GM18507 (cell line): Measurements from ENCODE around the gene BTBD9.
"Not testable (repeated sequence)": the region's sequence is repeated elsewhere in the genome, so short reads cannot be mapped to it uniquely, and the experiment has no call there.

ENCODE experiments used
- DNase-seq: peaks from one replicate; pipeline ENCODE4 v3.0.0; 2011; ENCODE audit warnings: low read depth; ENCODE audit not compliant: insufficient read length; ENCODE audit errors: extremely low spot score
- FAIRE-seq: peaks from 2 replicates; lab custom pipeline; 2011; peaks lifted over from hg19 to GRCh38; lab: Jason Lieb, UNC

The BTBD9 gene

GRCh38 chr6:38370653-38371601, 268.8 kb downstream of the BTBD9 start:
- DNase-seq (no peak), FAIRE-seq (no peak)

DNA sequence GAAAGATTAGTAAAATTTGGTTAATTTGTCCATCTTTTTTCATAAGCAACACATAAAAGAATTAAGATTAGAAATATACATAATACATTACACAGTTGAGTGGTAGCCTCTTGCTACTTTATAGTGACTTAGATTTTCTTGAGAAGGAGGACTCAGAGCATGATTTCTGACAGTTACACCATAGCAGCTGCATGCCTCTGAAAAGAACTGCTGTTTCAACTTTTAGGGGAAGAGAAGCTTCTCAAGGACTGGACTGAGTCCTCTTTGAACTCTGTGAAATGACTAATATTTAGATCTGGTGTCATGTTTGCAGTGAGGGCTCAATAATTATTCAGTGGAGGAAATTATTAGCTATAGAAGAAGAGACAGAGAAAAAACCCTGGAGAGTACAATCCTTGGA, 272.5 kb downstream of the BTBD9 start:
- no peak for FAIRE-seq
- DNase-seq = no peak

DNA sequence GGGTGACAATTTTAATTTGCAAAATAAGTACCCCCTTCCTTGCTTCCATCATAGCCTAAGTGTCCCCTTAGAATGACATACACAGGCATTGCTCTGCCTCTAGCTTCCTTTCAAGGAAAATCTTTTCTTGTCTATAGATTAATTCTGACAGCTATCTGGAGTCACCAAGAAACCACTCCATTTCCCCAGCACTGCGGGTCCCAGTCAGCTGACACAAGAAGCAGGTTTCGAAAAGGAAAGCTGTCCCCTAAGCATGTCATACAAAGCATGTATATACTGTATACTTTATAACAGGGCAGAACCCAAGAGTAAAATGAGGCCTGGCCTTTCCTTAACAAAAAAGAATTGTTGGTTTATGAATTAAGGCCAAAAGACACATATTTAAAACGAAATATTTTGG, 273.5 kb downstream of the BTBD9 start:
- FAIRE-seq = no peak
- DNase-seq = no peak

- no peak for FAIRE-seq
These were observed 275.0 kb downstream of the BTBD9 start for GRCh38 chr6:38364775-38365174.

GRCh38 chr6:38364127-38364526, 275.6 kb downstream of the BTBD9 start:
- DNase-seq (no peak), FAIRE-seq (no peak)

More at GRCh38 chr6:38364775-38365174, 275.0 kb downstream of the BTBD9 start:
- DNase-seq = no peak

DNA sequence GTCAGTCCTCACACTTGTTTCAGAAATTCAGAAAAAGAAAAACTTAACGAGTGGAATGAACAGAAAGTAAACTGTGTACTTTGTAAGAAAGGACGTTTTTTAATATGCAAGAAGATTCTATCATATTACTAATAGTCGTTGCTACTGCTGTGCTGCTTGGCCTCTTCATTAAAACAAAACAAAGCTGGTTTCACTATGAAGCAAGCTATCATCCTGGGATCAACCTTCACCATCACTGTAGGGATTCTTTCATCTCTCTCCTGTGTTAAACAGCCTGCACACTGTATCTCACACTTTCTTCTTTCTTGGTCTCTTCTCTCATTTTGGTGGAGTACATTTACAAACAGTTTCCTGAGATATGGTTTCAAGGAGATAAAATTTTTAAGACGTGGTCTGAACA, 284.2 kb downstream of the BTBD9 start:
- no peak for FAIRE-seq

DNA sequence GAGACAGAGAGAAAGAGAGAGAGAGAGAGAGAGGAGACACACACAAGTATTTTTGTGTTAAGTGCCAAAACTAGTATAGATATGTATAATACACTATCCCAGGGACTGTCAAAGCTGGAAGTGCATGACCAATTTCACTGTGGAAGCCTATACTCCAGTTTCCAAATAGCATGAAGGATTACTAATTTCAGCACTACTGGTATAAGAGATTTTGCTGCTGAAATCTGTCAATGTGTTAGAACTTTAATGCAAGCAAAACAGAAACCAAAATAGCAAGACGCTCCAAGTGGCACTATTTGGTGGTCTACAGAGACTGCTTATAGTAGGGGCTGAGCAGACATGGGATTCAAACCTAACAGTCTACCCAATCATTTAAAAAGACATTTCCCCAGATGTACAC, 284.8 kb downstream of the BTBD9 start:
- FAIRE-seq (peak; percentile 29), DNase-seq (no peak)

More for the DNA sequence above, 284.2 kb downstream of the BTBD9 start:
- no peak for DNase-seq

DNA sequence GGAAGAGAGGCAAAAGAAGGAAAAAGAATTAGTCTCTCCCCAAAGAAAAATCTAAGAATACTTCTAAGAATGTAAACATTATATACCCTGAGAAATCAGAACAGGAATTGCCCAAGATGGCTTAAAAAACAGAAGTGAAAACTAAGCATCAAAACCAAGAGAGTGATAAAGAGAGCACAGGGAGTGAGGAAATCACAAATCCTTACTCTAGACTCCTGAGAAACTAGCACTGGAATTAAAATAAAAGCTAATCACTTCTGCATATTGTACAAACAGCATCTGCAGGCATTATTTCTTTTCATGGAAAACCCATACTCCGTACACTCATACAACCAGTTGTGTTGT, 285.7 kb downstream of the BTBD9 start:
- peak; percentile 46 for FAIRE-seq

GRCh38 chr6:38353310-38354036, 286.3 kb downstream of the BTBD9 start:
- FAIRE-seq (no peak), DNase-seq (no peak)

More for the DNA sequence above, 285.7 kb downstream of the BTBD9 start:
- DNase-seq = no peak

GRCh38 chr6:38352636-38353035, 287.1 kb downstream of the BTBD9 start:
- DNase-seq (no peak), FAIRE-seq (no peak)

DNA sequence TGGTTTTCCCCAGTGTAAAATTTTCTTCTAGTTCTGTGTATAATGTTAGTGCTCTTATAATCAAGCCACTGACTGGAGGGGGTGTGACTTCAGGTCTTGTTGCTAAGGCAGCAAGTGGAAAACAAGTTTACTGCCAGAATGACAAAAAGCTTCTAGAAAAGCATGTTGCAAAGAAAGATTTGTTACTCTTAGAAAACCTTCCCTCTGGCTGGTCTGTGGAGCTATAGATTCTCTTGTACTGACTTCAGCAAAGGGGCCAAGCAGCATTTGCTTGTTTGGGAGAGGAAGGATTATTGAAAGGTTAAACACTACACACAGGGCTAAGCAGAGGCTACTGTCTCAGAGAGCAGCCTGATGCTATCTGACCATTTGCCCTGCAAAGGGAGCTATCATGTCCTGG, 288.8 kb downstream of the BTBD9 start:
- DNase-seq = no peak
- FAIRE-seq = no peak

DNA sequence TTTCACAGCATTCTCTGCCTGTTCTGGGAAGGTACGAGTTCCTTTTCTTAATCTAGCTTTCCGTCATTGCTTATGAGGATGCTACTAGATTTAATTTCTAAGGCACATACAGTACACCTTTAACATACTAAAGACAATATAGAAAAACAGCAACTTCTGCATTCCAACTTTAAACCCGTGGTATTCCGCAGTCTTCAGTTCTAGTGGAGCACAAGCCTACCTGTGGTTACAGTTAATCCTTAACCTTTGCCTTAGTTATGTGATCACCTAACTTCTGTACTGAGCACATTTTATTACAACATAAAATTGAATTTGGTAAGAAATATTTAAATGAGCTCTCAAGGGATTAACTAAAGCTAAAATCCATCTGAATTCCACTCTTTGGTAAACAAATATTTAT, 289.5 kb downstream of the BTBD9 start:
- FAIRE-seq (no peak), DNase-seq (no peak)

GRCh38 chr6:38349795-38350194, 289.9 kb downstream of the BTBD9 start:
- DNase-seq (no peak), FAIRE-seq (no peak)

DNA sequence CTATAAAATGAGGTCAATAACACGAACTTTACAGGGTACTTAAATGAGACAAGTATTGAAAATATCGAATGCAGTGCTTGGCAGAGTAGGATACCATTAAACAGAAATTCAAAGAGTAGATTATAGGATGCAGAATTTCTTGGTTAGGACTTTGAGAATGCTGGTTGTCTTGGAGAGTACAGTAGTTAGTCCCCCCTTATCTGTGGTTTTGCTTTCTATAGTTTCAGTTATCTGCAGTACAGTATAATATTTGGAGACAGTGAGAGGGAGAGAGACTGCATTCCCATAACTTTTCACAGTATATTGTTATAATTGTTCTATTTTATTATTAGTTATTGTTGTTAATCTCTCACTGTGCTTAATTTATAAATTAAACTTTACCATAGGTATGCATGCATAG, 290.5 kb downstream of the BTBD9 start:
- no peak for FAIRE-seq
- no peak for DNase-seq

DNA sequence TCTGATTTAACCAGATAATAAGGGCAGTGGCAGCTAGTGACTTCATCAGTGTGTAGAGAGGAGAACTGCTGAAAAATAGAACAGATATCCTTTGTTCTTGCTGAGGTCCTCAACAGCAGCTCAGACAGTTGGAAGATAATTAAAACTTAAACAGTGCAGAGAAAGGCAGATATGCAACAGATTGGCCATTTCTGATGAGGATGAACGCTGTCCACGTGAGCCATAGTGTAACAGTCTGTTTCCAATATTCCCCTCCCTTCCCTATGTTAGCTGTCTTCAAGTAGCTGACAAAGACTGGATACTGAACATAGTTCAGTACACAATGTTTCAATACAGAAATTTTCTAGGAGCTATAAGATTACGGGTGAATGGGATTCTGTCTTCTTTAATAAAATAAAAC, 291.4 kb downstream of the BTBD9 start:
- no peak for FAIRE-seq
- no peak for DNase-seq

GRCh38 chr6:38347829-38348228, 291.9 kb downstream of the BTBD9 start:
- FAIRE-seq, DNase-seq: not testable (repeated sequence)

GRCh38 chr6:38346291-38347079, 293.2 kb downstream of the BTBD9 start:
- FAIRE-seq = no peak
- DNase-seq = no peak

DNA sequence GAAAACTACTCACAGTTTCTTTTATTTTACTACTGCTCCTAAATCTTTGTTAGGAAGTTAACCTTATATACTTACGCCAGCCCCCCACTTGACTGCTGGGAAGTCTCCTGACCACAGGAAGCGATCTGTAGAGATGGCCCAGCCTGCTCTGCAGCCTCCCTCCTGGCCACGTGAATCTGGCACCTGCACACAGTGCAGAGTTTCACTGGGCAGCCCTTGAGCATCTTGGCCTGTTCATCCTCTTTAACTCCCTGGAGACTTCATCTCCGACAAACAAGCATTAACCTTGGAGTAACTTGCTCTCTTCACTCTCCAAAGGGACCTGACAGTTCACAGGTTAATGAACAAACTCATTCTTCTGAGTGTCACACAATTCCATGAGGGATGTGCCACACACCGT, 294.1 kb downstream of the BTBD9 start:
- no peak for FAIRE-seq
- no peak for DNase-seq

DNA sequence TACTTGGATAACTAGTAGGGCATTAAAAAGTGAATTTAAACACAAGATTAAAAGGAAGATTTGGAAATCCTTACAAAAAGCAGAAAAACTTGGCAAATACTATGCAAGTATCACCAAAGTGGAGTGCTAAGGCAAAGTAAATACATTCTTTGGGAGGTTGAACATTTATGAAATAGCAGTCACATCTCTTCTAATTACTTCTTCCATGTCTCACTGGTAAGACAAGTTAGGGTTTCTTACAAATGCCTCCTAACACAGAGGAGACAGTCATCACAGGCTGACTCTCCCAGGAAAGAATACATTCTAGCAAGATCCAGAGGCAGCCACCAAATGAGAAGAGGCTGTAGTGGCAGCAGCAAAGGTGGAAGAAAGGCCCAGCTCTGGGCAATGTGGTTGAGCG, 298.2 kb downstream of the BTBD9 start:
- FAIRE-seq = no peak
- DNase-seq = no peak

DNA sequence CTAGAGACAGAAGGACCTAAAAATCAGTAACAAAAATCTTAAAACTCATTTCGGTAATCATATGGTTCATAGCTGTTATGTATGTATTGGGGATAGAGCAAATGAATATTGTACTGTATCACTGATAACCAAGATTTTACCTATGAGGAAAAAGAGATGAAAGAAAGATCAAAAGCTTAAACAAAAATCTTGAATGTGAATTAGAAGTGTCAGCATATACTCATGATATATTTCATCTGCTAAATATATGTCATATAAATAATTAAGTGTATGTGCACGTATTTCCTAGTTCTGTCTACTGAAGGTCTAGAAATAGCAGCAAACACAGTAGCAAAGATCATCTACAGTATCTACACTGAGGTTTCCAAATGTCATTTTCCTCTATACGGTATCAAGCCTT, 299.8 kb downstream of the BTBD9 start:
- FAIRE-seq = peak; percentile 24
- no peak for DNase-seq
